HG02798 (cell line): ENCODE data around the gene VENTX.

Experiments
- ATAC-seq: cut with Tn5 transposase; IDR thresholded peaks from one replicate; pipeline ENCODE4 v1.9.1; 2021; ENCODE audit warnings: mild to moderate bottlenecking; ENCODE audit not compliant: unreplicated experiment, poor library complexity

VENTX gene

GRCh38 chr10:133279326-133280226, 41.9 kb downstream of the VENTX start:
- ATAC-seq: no peak

GRCh38 chr10:133280391-133281059, 42.9 kb downstream of the VENTX start:
- ATAC-seq: no peak

GRCh38 chr10:133281084-133281483, 43.4 kb downstream of the VENTX start:
- ATAC-seq: no peak

GRCh38 chr10:133281628-133282372, 44.1 kb downstream of the VENTX start:
- no peak for ATAC-seq

GRCh38 chr10:133282846-133283390, 45.3 kb downstream of the VENTX start:
- ATAC-seq: no peak

- ATAC-seq: no peak
These were observed 46.3 kb downstream of the VENTX start for GRCh38 chr10:133283931-133284330.

GRCh38 chr10:133285217-133285616, 47.6 kb downstream of the VENTX start:
- no peak for ATAC-seq

- ATAC-seq: no peak
These were observed 48.7 kb downstream of the VENTX start for GRCh38 chr10:133286366-133286765.

- ATAC-seq: no peak
These were observed 50.3 kb downstream of the VENTX start for GRCh38 chr10:133287832-133288500.

GRCh38 chr10:133289761-133290160, 52.1 kb downstream of the VENTX start:
- no peak for ATAC-seq
